Activated CD4-positive, alpha-beta T cell treated with anti-CD3 and anti-CD28 coated beads for 48 hours (primary cell): Measurements from ENCODE around the gene B4GALNT1.
"Not testable (repeated sequence)": the region's sequence is repeated elsewhere in the genome, so short reads cannot be mapped to it uniquely, and the experiment has no call there.

Experiments used
- DNase-seq: peaks from one replicate; pipeline ENCODE4 v3.0.0-alpha.2; 2020

The B4GALNT1 gene

DNA sequence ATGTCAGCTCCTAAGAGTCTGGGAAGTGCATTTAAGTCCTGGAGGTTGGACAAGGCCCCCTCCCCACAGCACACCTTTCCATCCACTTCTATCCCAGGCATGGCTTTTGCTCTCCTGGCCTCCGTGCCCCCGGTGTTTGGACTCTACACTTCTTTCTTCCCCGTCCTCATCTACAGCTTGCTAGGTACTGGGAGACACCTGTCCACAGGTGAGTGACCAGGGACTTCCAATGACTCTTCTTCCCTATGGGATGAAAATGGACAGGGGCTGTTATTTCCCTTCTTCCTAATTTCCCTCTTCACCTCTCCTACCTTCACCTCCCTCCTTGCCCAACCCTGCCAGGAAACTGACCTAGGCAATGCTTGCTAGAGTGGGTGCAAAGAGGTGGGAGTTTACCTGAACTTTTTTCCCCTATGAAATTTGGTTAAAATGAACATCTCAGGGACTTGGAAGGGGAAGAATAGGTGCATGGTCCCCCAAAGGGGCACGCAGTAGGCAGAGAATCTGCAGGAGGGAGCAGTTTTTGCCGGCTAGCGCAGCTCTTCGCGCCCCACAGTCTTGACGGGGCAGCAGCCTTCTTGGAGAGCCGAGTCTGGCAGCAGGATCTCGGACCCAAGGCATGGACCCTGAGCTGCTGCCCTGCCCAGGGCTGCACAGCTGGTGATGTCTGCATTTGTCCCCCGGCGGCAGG lies 12.6 kb downstream of the B4GALNT1 start:
- no peak for DNase-seq

DNA sequence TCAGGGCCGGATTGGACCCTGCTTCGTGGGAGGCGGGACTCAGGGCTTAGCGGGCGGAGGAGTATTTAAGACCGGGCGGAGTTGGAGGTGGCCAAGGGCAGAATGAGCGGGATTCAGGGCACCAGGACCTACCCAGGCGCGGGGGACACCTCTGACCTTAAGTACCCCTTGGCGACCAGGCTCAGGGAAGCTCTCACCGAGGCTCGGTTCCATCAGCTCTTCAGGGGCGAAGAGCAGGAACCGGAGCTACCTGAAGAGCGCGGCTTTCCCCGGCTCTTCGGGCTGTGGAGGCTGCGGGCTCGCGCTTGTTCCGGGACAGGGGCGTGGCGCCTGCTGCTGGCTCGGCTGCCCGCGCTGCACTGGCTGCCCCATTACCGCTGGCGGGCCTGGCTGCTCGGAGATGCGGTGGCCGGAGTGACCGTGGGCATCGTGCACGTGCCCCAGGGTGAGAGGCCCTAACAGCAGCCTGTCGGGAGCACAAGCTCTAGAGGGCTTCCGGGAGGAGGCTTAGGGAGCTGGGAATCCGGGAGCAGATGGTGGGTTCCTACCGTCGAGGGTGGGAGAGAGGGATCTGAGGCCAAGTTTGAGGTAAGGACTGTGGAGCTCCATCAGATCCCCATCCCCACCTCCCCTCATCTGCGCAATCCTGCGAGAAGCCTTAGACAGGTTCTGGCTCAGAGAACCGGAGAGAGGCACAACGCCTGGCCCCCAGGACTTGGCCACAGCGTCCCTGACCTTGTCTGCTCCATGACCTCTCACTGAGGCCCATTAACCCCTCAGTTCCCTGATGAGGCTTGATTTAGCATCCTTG lies 13.4 kb downstream of the B4GALNT1 start:
- no peak for DNase-seq

DNA sequence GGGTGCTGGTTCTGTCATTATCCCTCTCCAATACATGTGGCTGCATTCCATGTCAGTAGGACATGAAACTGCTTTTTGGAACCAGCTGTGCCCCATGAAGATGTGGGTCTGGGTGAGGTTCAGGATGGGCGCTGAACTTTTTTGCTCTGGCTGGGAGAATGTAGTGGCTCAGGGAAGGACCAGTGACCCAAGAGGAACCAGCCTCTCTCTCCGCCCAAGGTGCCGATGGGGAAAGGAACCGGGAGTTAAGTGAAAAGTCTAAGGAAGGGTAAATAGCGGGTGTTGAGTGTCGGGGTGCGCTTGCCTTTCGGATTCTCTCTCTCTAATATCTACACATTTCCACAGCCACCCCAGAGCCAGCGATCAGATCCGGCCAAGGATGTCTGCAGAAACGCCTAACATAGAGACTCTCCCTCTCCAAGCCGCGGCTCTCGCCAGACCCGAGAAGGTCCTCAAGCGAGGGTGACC lies 14.0 kb downstream of the B4GALNT1 start:
- DNase-seq, result no peak

DNA sequence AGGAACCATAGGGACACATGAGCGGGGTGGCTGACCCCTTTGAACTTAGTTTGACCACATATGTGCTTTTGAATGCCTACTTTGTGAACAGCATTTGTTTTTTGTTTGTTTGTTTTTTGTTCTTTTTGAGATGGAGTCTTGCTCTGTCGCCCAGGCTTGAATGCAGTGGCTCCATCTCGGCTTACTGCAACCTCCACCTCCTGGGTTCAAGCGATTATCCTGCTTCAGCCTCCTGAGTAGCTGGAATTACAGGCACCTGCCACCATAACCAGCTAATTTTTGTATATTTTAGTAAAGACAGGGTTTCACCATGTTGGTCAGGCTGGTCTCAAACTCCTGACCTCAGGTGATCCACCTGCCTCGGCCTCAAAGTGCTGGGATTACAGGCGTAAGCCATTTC lies 14.6 kb downstream of the B4GALNT1 start:
- DNase-seq, result not testable (repeated sequence)

DNA sequence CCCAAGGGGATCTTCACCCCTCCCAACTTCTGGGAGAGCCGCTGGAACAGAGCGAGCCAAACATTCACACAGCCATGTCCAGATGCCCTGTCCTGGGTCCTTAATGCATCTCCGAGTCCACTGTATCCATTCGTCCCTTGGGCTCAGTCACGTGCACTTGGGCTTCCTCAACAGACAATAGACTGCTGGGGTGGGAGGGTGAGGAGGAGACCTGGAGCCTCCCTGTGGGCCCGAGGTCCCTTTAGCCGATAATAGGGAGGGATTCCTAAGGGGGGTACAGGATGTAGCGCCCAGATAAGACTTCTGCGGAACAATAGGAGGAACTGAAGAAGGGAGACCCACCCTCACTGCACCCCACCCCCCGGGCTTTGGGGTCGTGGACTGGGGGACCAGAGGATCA lies 15.1 kb downstream of the B4GALNT1 start:
- no peak for DNase-seq

DNA sequence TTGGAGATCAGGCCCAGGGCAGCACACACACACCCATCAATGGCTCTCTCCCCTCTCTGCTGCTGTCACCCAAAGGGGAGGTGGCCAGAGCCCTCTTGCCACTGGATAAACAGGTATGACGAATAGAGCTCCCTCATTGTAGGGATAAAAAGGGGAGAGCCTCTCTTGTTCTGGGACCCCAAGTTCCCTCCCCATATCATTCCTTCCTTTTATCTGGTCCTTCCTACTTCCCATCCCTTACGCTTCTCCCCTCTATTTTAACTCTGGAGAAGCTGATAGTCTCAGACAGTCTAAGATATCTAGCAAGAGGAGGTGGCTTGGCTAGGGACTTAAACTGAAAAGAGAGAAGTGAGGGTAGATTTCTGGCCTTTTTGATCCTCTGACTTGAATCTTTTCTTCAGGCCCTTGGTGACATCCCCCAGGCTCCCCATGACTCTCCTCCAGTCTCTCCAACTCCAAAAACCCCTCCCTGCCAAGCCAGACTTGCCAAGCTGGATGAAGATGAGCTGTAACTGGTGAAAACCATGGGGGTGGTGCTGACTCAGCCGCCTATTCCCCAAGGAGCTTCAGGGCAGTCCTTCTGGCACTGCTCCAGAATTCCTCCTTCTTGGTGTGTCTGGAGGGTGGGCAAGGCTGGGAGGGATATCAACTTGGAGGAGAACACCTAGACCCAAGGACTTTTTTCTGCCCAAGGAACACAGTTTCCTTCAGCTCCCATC lies 16.5 kb downstream of the B4GALNT1 start:
- no peak for DNase-seq

DNA sequence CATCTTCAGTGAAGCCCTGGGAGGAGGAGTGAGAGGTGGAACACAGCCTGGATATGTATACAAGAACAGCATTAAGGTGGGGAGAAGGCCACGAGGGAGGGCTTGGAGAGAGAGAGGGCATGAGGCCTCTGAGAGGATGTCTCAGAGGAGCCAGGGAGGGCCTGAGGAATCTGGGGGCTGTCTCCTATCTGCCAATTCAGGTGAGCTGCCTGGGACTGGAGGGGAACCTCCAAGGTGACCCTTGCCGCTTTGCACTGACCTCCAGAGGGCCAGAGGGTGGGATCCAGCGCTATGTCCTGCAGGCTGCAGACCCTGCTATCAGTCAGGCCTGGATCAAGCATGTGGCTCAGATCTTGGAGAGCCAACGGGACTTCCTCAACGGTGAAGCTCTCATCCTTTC lies 17.4 kb downstream of the B4GALNT1 start:
- no peak for DNase-seq

DNA sequence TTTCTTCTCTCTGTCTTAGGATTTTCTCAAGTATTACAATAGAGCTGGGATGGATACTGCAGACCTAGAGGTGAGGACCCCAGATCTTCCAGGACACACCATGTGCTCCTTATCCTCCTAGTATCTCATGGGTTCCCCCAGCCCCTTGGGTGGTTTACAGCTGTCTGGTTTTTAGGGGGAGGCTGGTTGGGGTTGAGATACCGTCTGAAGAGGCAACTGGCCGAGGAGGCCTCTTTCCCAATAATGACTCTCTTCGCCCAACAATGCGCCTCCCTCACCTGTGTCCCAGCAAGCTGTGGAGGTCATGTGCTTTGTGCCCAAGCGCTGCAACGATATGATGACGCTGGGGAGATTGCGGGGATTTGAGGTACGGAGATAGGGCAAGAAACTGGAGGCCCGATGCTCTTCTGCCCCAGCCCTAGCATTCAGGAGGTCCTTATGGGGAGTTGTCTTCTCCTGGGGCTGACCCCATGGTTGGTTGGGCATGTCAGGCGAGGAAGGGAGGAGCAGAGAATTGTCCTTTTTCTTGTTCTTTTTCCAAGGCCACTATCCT lies 18.0 kb downstream of the B4GALNT1 start:
- no peak for DNase-seq

DNA sequence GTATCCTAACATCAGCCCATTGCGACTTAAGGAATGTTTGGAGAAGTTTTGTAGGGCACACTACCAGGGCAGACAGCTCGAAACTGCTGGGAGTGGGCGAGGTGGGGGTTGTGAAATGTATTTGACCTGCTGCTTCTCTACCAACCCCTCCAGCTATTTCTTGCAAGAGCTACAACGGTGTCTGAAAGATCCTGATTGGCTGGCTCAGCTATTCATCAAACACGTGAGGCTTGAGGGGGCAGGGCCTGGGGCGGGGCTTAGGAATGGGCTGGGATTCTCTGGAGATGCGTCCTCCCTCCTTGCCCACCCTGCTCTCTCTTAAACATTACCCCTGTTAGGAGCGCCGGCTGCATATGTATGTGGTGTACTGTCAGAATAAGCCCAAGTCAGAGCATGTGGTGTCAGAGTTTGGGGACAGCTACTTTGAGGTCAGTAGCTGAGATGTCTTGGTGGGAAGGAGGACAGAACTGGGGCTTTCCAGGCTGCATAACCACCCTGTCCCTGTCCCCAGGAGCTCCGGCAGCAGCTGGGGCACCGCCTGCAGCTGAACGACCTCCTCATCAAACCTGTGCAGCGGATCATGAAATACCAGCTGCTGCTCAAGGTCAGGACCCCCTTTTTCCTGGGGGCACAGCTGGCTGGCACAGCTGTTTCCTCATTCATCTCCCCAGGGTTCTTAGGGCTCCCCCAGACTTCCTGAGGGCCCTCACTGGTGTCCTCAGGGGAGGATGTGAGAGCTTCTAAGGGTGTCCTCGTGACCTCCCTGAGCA lies 18.6 kb downstream of the B4GALNT1 start:
- peak; percentile 42 for DNase-seq

DNA sequence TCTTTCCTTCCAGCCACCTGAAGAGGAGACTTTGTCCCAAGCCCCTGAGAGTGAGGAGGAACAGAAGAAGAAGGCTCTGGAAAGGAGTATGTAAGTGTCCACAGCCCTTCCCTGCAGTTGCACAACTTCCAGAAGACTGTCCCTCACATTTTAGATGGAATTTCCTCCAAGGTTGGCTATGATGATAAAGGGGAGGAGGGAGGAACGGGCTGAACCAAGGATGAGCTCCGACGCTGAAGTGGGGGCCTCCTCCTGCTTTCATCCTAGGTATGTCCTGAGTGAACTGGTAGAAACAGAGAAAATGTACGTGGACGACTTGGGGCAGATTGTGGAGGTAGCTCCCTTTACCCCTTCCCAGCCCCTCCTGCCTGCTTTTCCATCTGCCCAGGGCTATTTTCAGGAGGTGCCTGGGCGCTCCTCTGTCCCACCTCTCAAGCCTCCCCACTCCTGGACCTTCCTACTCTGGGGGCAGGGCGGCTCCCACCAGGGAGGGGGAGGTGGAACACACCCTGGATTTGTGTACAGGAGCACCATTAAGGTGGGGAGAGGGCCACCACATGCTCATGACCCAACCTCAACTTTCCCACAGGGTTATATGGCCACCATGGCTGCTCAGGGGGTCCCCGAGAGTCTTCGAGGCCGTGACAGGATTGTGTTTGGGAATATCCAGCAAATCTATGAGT lies 19.4 kb downstream of the B4GALNT1 start:
- DNase-seq, result no peak

DNA sequence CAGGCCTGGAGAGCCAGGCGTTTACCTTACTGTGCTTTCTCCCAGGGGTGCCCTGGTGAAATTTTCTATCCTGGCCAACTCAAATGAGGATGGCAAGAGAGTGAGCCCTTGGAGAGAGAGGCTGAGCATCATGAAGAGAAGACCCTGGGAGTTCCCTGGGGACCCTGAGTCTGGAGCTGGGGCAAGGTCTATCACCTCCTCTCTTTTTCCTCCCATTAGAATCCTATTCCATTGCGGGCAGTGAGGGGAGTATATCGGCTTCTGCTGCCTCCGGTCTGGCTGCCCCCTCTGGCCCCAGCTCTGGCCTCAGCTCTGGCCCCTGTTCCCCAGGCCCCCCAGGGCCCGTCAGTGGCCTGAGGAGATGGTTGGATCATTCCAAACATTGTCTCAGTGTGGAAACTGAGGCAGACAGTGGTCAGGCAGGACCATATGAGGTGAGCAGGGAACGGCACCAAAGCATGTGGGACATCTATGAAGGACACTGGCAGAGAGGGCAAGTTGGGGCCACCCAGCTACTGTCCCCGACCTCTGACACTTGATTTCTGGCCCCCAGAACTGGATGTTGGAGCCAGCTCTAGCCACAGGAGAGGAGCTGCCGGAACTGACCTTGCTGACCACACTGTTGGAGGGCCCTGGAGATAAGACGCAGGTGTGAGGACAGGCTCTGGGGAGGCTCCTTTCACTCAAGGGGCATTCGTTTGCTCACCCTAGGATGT lies 20.1 kb downstream of the B4GALNT1 start:
- no peak for DNase-seq

DNA sequence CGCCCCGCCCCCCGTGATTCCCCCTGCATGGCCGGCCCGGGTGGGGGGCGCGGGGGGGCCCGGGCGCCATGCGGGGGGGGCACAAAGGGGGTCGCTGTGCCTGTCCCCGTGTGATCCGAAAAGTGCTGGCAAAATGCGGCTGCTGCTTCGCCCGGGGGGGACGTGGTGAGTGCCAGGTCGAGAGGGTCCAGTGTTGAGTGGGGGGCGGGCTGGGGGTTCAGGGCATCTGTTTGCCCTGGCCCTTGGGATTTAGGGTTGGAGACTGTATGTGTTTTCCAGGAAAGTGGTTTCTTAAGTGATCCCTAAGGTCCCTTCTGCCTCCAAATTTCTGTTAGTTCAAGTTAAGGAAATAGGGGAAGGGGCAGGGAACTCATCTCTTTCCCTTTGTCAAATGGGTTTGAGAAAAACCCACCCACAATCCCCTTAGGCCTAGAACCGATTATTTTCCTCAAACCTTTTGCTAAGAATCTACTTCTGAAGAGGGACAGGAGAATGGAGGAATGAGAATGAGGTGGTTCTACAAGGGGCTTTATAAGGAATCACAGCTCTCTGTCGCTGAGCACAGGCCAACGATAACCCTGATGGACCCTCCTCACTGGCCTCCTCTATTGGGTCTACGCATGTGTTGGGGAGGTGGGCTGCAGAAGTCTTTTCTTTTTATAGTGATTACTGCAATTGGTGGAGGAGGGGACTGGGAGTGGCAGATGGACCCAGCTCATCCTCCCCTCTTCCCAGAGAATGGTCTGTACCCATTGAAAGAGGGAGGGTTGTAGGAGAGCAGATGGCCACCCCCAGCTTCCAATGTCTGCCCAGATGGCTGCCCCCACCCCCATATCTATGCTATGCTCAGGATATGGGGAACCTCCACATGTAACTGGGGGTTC lies 20.9 kb downstream of the B4GALNT1 start:
- DNase-seq, result no peak

DNA sequence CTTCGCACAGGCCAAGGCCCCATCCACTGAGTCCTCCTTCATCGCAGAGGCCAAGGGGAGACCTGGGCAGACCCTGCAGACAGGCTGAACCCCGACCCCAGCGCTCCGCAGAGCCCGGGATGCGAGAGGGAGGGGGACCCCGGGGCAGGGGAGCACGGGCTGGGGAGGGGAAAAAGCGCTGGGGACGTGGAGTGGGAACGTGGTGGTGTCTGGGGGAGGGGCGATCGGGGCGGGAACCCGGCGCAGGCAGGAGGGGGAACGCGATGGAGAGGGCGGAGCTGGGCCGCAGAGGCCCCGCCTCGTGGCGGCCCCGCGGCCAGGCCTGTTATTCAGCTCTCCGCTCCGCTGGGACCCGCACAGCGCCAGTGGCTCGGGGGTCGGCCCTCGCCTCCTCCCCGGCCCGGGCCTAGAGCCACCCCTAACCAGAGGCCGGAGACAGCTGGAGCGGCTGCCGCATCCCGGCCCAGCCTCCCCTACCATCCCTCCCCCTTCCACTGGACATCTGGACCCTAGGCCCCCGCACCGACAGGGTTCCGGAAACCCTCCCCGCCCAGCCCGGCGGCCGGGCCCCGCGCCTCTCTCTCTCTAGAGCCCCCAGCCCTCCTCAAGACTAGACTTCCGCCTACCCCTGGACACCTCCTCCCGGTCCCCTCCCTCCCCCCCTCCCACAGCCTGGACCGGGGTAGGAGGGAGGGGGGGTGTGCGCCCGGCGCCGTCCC lies 21.7 kb downstream of the B4GALNT1 start, which contains the start of gene ARHGEF25:
Gene ARHGEF25, plus strand, starts transcription at position 328 of the 719 bp plus-strand sequence. CDS start 460 bp downstream, outside the sequence.
- DNase-seq, result peak; percentile 65

DNA sequence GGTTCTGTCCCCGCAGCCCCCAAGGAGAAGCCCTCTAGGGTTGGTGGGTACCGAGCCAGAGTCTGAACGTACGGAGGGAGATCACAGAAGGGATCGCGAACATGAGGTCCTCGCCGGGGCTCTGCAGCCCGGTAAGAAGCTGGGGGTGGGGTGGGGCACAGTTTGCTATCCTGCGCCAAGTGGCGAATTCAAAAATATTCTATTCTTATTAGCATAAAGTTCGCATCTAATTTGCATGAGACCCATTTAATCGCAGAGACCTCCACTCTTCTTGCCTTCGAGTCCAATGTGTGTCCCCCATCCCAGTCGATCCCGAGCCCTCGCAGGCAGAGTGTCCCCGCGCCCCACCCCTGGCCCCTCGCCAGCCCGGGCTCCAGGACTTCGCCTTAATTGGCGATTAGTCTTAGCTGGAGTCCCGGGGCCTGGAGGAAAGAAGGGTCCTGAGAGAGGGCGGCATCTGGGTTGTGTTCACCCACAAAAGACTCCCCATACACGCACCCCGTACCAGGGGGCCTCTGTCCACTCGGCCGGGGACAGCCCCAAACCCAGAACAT lies 22.4 kb downstream of the B4GALNT1 start:
- no peak for DNase-seq

DNA sequence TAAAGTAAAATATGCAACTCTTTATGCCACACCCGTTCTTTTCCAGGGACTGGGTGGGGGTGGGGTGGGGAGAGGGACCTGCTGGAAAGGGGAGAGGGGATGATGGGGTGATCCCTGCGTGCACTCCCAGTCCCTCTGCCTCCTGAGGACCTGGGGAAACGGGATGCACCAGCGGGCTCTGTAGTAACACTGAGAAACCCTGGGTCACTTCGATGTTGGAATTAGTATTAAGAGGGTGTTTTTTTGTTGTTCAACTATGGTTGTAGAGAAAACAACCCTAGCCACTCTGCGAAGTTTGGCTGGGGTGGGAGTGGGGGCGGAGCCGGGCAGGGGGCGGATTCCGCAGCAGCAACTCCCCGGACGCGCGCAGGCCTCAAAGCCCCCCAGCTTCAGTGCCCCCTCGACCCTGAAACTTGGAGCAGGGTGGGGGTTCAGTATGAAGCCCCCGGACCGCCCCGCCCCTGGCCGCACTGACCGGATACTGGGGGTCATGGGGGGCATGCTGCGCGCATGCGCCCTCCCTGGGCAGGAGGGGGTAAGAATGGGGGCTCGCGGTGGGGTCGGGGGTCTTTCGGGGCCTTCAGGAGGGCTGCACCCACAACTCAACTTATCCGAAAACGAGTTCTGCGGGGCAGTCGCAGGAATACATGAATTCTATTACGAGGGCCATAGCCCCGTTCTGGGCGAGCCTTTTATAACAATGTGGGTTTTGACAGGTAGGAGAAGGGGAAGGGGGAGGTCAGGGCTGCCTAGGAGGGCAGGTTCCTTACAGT lies 23.0 kb downstream of the B4GALNT1 start:
- no peak for DNase-seq

DNA sequence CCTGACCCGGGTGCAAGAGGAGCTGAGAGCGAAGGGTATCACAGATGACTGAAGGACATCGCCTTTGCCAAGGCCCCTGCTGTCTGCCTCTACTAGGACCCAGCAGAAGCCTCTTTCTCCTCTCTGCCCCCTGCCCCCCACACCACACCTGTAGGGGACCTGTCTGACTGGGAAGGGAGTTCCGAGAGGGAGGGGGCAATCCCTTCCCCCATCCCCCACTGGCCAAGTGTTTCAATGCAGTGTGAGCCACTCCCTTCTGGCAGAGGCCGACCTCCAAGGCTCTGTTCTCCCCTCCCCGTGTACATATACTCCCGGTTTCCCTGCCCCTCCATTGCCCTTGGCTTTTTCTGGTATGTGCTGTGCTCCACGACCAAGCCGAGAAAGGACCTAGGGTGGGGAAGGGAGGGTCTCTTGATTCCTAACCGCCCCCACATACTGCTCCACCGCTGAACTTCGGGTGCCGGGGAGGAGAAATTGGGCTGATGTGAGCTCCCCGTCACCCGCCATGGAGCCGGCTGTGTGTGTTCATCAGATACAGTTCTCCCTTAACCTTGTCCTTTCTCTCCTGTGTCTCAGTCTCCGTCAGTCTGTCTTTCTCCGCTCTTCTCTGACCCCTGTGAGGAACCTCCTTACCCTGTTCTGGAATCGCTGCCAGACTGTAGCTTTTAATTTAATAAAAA lies 23.8 kb downstream of the B4GALNT1 start:
- no peak for DNase-seq

DNA sequence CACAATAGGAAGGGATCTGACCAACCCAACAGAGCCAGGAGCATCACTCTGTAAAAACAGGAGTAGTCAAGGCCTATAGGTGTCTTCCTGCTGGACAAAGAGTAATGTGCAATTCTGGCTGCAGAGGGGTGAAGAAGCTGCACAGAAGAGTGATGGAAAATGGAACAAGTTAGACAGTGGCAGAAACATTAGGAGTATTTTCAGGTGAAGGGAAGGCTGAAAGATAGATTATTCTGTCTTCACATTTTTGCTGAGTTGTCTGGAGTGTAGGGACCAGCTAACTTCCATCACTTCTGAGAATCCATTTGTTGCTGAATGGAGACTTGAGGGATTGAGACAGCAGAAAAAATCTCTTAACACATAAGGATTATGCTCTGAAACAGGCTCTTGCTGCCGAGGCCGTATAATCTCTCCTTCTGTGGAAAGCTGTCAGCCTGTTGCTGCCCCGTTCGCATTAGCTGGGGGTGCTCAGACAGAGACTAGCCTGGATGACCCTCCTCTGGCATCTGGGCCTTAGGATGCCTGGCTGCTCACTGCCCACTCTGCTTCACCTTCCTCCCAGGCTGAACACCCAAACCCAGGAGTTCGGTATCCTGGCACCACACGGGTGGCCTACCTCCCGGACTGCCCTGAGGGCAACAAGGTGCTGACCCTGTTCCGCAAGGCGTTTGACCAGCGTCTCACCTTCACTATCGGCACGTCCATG lies 24.9 kb downstream of the B4GALNT1 start:
- DNase-seq, result no peak
